NCI-H1694 (cell line): ENCODE results near the gene CDR2L.
A peak's percentile ranks its signal among the peaks of the same experiment; 100 is the strongest.
"Not testable (repeated sequence)": the region's sequence is repeated elsewhere in the genome, so short reads cannot be mapped to it uniquely, and the experiment has no call there.

ENCODE experiments used
- DNase-seq: peaks from one replicate; lab custom pipeline; 2025; lab: John Stamatoyannopoulos, UW

Gene CDR2L

GRCh38 chr17:74981979-74982662 is 5.3 kb upstream of the CDR2L start:
- peak; percentile 49 for DNase-seq

DNA sequence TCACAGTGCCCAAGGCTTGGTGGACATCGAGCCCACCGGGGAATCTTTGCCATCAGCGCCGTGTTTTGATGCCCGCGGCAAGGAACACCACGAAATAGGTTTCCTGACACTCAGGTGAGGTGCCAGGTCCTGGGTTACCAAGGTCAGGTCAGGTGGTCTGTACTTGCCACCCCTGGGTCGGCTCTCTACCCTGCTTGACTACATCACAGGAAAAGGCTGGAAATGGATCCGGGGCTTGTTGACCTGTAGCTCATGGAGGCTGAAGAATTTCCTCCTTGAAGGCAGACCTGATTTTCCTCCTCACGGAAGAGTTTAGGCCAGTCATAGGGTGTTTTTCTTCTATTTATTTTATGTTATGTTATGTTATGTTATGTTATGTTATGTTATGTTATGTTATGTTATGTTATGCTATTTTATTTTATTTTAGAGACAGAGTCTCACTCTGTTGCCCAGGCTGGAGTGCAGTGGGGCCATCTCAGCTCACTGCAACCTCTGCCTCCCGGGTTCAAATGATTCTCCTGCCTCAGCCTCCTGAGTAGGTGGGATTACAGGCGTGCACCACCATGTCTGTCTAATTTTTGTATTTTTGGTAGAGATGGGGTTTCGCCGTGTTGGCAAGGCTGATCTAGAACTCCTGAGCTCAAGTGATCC is 4.6 kb upstream of the CDR2L start:
- not testable (repeated sequence) for DNase-seq

DNA sequence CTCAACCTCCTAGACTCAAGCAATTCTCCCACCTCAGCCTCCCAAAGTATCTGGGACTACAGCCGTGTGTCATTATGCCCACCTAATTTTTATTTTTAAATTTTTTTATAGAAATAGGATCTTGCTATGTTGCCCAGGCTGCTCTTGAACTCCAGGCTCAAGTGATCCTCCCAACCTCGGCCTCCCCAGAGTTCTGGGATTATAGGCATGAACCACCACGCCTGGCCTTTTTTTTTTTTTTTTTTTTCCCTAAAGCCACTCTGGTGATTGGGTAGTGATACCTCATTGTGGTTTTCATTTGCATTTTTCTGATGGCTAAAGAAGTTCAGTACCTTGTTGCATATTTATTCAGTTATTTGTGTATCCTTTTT is 1.2 kb upstream of the CDR2L start:
- DNase-seq = no peak

- no peak for DNase-seq
Measured at GRCh38 chr17:74987909-74988711, 678 bp downstream of the CDR2L start.

- DNase-seq = no peak
Measured at GRCh38 chr17:74990581-74991105, 3.2 kb downstream of the CDR2L start.

DNA sequence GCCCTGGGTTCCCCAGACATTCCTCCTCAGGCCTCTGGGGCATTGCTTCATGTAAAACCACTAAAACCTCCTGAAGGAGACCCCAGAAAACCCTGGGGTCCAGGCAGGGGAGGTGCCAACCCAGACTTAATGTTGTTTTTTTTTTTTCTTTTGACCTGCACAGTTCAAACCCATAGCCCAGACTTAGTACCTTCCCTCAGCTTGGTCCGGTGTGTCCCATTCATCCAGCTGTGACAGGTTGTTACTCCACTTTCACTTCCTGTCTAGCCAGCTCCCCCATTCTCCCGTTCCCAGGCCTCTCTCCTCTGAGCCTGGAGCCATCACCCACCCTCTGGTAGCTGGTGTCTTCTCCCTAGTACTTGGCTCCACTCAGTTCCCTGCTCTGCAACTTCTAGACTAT is 4.8 kb downstream of the CDR2L start:
- DNase-seq = no peak

GRCh38 chr17:74994440-74994839 is 7.0 kb downstream of the CDR2L start:
- DNase-seq = no peak

DNA sequence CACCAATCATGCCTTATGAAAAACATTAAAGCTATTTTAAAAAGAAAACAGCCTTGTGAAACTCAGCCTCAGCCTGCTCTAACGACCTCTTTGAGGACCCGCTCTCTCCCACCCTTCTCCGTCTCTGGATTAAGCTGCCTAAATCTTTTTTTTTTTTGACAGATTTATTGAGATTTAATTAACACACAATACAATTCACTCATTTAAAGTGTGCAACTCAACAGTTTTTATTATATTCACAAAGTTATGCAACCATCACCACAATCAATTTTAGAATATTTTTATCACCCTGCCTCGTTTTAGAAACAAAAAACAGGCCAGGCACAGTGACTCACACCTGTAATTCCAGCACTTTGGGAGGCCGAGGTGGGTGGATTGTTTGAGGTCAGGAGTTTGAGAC is 8.4 kb downstream of the CDR2L start:
- no peak for DNase-seq

GRCh38 chr17:74998783-74999182 is 11.4 kb downstream of the CDR2L start:
- DNase-seq = no peak

DNA sequence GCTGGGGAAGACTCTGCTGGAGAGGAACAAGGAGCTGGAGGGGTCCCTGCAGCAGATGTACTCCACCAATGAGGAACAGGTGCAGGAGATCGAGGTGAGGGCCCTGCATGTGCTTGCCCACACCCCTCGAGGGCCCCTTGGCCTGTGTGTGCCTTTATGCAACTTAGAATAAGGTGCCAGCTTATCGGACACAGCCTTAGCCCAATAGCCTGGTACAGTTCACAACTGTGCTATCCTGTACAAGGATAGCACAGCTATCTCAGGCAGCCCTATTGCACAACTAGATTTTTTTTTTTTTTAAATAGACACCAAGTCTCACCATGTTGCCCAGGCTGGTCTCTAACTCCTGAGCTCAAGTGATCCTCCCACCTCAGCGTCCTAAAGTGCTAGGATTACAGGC is 12.1 kb downstream of the CDR2L start:
- no peak for DNase-seq

DNA sequence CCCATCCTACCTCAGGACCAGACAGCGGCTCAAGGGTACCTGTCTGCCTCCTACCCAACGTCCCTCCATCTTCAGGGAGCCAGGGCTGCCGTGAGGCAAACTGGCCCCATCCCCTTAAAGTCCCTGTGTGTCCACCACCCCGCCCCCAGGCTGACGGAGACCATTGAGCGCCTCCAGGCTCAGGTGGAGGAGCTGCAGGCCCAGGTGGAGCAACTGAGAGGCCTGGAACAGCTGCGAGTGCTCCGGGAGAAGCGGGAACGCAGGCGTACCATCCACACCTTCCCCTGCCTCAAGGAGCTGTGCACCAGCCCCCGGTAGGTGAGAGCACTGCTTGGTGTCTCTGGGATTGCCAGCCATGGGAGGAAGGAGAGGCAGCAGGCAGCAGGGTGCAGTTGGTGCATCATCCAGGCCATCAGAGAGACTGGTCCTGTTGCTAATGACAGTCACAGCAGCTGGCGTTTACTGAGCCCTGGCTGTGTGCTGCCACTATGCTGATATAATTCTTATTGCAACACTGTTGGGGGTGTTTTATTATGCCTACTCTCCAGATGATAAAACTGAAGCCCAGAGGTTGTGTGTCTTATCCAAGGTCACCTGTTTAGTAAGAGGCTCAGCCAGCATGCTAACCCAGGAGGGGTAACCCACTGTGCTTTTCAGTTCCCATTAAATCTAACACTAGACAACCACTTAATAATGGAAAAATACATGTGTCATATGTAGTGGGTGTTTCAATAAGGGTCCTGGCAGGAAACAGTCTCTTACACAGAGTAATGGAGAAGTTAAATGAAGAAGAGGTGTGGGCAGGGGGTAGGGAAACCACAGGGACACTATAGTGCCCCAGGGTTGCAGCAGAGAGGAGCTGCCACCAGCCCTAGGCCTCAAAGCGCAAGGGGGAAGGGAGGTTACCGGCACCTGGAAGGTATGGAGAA is 14.7 kb downstream of the CDR2L start:
- DNase-seq = no peak

DNA sequence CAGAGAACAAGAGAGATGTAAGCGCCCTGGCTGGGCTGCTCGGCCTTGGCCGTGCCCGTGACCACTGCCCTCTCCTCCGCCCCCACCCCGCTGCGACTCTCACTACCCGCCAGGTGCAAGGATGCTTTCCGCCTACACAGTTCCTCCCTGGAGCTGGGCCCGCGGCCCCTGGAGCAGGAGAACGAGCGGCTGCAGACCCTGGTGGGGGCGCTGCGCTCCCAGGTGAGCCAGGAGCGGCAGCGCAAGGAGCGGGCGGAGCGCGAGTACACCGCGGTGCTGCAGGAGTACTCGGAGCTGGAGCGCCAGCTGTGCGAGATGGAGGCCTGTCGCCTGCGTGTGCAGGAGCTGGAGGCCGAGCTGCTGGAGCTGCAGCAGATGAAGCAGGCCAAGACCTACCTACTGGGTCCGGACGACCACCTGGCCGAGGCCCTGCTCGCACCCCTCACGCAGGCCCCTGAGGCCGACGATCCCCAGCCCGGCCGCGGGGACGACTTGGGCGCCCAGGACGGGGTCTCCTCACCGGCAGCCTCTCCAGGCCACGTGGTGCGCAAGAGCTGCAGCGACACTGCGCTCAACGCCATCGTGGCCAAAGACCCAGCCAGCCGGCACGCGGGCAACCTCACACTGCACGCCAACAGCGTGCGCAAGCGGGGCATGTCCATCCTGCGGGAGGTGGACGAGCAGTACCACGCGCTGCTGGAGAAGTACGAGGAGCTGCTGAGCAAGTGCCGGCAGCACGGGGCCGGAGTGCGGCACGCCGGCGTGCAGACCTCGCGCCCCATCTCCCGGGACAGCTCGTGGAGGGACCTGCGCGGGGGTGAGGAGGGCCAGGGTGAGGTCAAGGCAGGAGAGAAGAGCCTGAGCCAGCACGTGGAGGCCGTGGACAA is 15.9 kb downstream of the CDR2L start:
- no peak for DNase-seq

- no peak for DNase-seq
Measured at GRCh38 chr17:75003957-75004355, 16.5 kb downstream of the CDR2L start.

DNA sequence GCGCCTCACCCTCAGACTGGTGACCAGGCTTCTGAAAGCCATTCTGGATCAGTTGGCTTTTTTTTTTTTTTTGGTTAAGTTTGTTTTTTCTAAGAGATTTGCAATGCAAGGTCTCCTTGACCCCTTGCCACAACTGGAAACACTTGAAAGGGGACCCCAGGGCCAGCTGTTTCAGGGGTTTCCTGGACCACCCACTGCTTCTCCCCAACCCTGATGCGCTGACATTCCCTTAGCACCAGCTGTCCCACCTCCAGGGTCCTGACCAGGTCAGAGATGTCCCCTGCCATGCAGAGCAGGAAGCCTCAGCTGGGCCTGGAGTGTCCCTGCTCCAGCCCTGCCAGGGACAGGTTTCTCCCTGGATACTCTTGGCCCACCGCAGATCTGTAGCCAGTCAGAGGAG is 16.9 kb downstream of the CDR2L start:
- no peak for DNase-seq

GRCh38 chr17:75005291-75005690 is 17.9 kb downstream of the CDR2L start:
- no peak for DNase-seq

DNA sequence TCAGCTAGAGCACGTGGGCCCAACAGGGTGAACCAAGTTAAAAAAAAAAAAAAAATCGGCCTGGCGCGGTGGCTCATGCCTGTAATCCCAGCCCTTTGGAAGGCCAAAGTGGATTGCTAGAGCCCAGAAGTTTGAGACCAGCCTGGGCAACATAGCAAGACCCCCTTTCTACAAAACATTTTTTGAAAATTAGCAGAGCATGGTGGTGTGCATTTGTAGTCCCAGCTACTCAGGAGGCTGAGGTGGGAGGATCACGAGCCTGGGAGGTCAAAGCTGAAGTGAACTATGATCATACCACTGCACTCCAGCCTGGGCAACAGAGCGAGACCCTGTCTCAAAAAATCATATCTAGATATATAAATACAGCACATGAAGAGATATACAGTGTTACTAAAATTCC is 18.7 kb downstream of the CDR2L start:
- not testable (repeated sequence) for DNase-seq

GRCh38 chr17:75006653-75007052 is 19.2 kb downstream of the CDR2L start:
- DNase-seq = no peak

- DNase-seq = no peak
Measured at GRCh38 chr17:75008373-75008772, 20.9 kb downstream of the CDR2L start.

DNA sequence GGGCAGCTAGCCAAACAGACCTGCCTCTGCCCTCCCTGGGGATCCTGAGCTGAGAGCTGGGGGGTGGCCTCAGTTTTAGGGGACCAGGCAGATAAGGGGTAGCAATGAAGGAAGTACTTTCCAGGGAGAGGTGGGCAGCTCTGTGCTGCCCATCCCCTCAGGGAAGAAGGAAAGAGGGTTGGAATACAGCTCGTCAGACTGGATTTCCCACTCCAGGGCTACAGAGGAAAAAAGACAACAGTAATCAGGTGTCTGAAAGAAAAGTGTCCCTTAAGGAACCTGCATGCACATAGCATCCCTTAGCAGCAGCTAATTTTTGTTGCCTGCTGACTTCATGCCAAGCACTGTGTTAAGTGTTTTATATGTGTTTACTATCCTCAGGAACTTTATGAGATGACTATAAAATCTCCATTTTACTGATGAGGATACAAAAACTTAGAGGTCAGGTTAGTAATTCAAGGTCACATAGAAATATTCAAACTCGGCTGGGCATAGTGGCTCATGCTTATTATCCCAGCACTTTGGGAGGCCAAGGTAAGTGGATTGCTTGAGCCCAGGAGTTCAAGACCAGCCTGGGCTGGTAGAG is 21.8 kb downstream of the CDR2L start:
- no peak for DNase-seq

DNA sequence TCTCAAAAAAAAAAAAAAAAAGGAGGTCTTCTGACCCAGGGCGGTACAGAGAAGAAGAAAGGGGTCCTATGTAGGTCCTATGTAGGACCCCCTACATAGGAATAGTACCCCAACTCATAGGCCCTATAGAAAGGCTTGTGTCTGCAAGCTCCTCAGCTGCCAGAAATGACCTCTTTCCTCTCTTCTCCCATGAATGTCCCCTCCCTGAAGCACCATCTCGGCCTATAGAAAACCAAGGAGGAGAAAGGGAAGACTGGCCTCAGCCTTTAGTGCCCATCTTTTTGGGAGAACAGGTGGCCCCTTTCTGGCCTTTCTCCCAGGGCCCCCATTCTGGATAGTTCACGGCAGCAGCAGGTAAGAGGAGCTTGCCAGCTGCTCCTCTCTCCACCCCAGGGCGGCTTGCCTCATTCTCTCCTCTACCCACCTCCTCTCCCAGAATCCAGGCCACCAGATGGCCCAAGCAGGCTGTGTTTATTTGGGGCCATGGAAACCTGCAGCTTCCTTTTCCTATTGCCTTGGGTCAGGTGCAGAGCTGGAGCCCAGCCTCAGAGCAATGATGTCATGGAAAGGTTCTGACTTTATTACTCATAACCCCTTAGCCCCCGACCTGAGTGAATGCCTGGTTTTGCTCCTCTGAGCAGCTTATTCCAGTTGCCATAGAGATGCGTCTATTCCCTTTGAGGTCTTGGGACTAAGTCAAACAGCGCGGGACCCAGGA is 23.4 kb downstream of the CDR2L start:
- peak; percentile 86 for DNase-seq
